ENCODE measurements around the gene AKR1D1.

DNA sequence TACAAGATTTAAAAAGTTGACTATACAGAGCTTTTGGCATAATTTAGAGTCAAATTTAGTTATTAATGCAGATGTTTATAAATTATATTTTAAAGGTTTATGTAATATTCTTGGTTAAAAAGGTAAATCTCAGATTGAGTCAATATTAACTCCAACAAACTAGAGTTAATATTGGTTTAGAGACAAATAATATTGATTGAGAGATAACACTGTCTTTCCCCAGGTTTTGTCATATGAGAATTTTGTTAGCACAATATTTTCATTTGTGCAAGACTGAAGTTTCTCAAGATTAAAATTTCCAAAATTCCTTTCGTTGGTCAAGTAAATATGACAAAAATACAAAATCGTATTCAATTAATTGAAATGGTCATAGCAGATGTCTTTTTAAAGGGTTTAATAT lies 12.9 kb upstream of the AKR1D1 start:
- TF ChIP-seq NFRKB (IDR thresholded peaks at IDR 0.05) (no peak), BHLHE40 (IDR thresholded peaks at IDR 0.05; ENCODE audit: borderline replicate concordance) (no peak), ELF4 (IDR thresholded peaks at IDR 0.05) (no peak), SUZ12 (IDR thresholded peaks at IDR 0.05) (no peak), SP1 (IDR thresholded peaks at IDR 0.05) (no peak)
